Loucy (cell line): Measurements from ENCODE around the gene RIPK4.

ENCODE experiments used
- H2AFZ ChIP-seq: fragments of 200-600 bp; sonication (generic); 2 replicates; pipeline ENCODE4 v1.6.0; 2016; ENCODE audit warnings: antibody characterized with exemption, mild to moderate bottlenecking, low read length, moderate library complexity
- H3F3A ChIP-seq: fragments of 200-600 bp; 2 replicates; pipeline ENCODE4 v1.6.0; 2016; ENCODE audit warnings: antibody characterized with exemption, low read depth, mild to moderate bottlenecking
- H3K27me3 ChIP-seq: fragments of 200-600 bp; sonication (generic); 2 replicates; pipeline ENCODE4 v1.6.1; 2014; ENCODE audit warnings: low read length, mild to moderate bottlenecking; ENCODE audit not compliant: insufficient read depth, poor library complexity, severe bottlenecking
- H3K36me3 ChIP-seq: fragments of 200-600 bp; sonication (generic); 2 replicates; pipeline ENCODE4 v1.6.1; 2016; ENCODE audit warnings: low read length; ENCODE audit not compliant: insufficient read depth
- H3K4me1 ChIP-seq: fragments of 200-600 bp; sonication (generic); 2 replicates; pipeline ENCODE4 v1.5.1; 2014; ENCODE audit warnings: low read length, mild to moderate bottlenecking; ENCODE audit not compliant: insufficient read depth, poor library complexity, severe bottlenecking
- H3K4me2 ChIP-seq: fragments of 200-600 bp; sonication (generic); 2 replicates; pipeline ENCODE4 v1.6.0; 2014; ENCODE audit warnings: antibody characterized with exemption, low read length, low read depth, mild to moderate bottlenecking; ENCODE audit not compliant: poor library complexity, severe bottlenecking
- H3K4me3 ChIP-seq: fragments of 200-600 bp; sonication (generic); 2 replicates; pipeline ENCODE4 v1.5.1; 2014; ENCODE audit warnings: low read length, mild to moderate bottlenecking, mixed read lengths; ENCODE audit not compliant: poor library complexity, severe bottlenecking
- H3K79me2 ChIP-seq: fragments of 200-600 bp; sonication (generic); 2 replicates; pipeline ENCODE4 v1.6.1; 2014; ENCODE audit warnings: low read length; ENCODE audit not compliant: insufficient read depth
- H3K9ac ChIP-seq: fragments of 200-600 bp; sonication (generic); 2 replicates; pipeline ENCODE4 v1.6.0; 2014; ENCODE audit warnings: mild to moderate bottlenecking, low read depth, low read length, moderate library complexity; ENCODE audit not compliant: poor library complexity, severe bottlenecking
- H3K9me2 ChIP-seq: fragments of 200-600 bp; sonication (generic); replicated peaks from 2 replicates; pipeline ENCODE4 v1.6.1; 2016; ENCODE audit warnings: low read depth, low read length, mixed read lengths
- H3K9me3 ChIP-seq: fragments of 200-600 bp; sonication (generic); 2 replicates; pipeline ENCODE4 v1.6.1; 2014; ENCODE audit warnings: mild to moderate bottlenecking, antibody characterized with exemption, low read length, low read depth; ENCODE audit not compliant: insufficient read depth
- H4K20me1 ChIP-seq: fragments of 200-600 bp; sonication (generic); 2 replicates; pipeline ENCODE4 v1.6.0; 2014; ENCODE audit warnings: antibody characterized with exemption, low read length, mild to moderate bottlenecking; ENCODE audit not compliant: insufficient read depth, poor library complexity, severe bottlenecking
- EZH2phosphoT487 ChIP-seq: fragments of 200-600 bp; IDR thresholded peaks from 2 replicates; pipeline ENCODE4 v1.6.1; 2018; ENCODE audit warnings: antibody characterized with exemption, mild to moderate bottlenecking, moderate library complexity, borderline replicate concordance
- TF ChIP-seq, protein P1 (sequence below): fragments of 200-600 bp; sonication (generic); conservative IDR thresholded peaks from 2 replicates; pipeline ENCODE4 v1.5.1; 2014; ENCODE audit warnings: mild to moderate bottlenecking, antibody characterized with exemption, low read length

The RIPK4 gene

DNA sequence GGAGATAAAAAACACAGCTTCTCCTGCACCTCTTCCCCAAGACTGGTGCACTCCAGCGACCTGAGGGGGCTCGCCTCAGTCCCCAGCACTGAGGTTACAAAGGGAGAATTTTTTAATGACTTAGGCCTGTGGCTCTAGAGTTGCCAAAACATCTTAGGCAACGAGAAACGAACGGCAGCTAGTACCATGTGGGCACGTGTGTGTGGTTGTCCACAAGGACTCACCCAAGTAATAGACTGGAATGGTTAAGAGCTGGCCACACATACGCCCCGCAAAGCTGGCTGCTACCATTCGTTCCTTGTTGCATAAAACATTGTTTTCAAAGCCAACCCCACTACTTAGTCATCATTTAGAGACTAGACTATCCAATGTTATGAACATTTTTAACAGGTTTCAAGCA, 26.9 kb downstream of the RIPK4 start:
- Histone ChIP-seq H3K36me3 (no peaks in the 10 kb centered on the region), H4K20me1 (no peaks in the 10 kb centered on the region), H3K27me3 (no peaks in the 10 kb centered on the region), H3K9me3 (no peaks in the 10 kb centered on the region), H3K4me1 (no peaks in the 10 kb centered on the region), H3K4me2 (no peak overlapping the region), H3K4me3 (no peak overlapping the region), H3K79me2 (no peaks in the 10 kb centered on the region), H3K9me2 (no peaks in the 10 kb centered on the region), H3F3A (no peaks in the 10 kb centered on the region), H3K9ac (no peak overlapping the region), H2AFZ (no peak overlapping the region)
- TF ChIP-seq EZH2phosphoT487: no peak
- TF ChIP-seq, protein P1, sequence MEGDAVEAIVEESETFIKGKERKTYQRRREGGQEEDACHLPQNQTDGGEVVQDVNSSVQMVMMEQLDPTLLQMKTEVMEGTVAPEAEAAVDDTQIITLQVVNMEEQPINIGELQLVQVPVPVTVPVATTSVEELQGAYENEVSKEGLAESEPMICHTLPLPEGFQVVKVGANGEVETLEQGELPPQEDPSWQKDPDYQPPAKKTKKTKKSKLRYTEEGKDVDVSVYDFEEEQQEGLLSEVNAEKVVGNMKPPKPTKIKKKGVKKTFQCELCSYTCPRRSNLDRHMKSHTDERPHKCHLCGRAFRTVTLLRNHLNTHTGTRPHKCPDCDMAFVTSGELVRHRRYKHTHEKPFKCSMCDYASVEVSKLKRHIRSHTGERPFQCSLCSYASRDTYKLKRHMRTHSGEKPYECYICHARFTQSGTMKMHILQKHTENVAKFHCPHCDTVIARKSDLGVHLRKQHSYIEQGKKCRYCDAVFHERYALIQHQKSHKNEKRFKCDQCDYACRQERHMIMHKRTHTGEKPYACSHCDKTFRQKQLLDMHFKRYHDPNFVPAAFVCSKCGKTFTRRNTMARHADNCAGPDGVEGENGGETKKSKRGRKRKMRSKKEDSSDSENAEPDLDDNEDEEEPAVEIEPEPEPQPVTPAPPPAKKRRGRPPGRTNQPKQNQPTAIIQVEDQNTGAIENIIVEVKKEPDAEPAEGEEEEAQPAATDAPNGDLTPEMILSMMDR: no peak

- Histone ChIP-seq H3K9me3 (no peaks in the 10 kb centered on the region), H3K79me2 (no peaks in the 10 kb centered on the region), H4K20me1 (no peaks in the 10 kb centered on the region), H2AFZ (no peak overlapping the region), H3K9me2 (no peaks in the 10 kb centered on the region), H3K4me2 (no peak overlapping the region), H3K27me3 (no peaks in the 10 kb centered on the region), H3K4me3 (no peak overlapping the region), H3K9ac (no peak overlapping the region), H3F3A (no peaks in the 10 kb centered on the region), H3K4me1 (peaks cover 8% of the 10 kb centered on the region), H3K36me3 (no peaks in the 10 kb centered on the region)
- TF ChIP-seq EZH2phosphoT487: no peak
- TF ChIP-seq, protein P1: no peak
These were observed 27.8 kb downstream of the RIPK4 start for GRCh38 chr21:41739011-41739410.

DNA sequence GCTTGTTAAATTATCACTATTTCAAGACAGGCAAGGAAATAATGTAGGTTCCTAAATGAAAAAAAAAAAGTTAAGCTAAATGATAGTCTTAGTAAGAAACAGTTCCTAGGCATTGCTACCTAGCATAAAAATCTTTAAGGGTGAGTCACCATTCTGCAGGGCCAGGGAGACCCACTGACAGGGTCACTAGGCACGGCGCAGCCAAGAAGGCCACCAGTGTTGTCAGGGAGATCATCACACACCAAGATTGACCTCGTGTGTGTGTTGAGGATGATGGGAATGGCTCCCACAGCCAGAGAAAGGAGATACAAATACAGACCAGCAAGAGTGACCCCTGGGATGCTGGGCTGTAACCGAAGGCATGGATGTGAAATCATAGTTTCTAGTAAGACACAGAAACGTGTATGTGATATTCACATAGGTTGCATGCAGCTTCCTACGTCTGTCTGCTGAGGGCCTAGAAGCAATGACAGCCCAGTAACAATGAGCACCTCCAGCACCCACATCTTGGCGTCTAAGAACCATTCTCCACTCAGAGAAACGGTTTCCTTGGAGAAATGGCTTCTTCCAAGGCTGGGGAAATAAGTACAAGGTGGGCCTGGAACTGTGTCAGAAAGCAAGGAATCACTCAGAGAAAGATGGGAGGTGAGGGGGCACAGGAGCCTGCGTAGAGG, 29.1 kb downstream of the RIPK4 start:
- Histone ChIP-seq H3F3A (no peaks in the 10 kb centered on the region), H3K4me2 (no peak overlapping the region), H3K4me1 (peaks cover 9% of the 10 kb centered on the region), H3K9me3 (no peaks in the 10 kb centered on the region), H2AFZ (no peak overlapping the region), H3K4me3 (no peak overlapping the region), H4K20me1 (no peaks in the 10 kb centered on the region), H3K79me2 (no peaks in the 10 kb centered on the region), H3K9me2 (no peaks in the 10 kb centered on the region), H3K36me3 (no peaks in the 10 kb centered on the region), H3K27me3 (no peaks in the 10 kb centered on the region), H3K9ac (no peak overlapping the region)
- no peak for TF ChIP-seq EZH2phosphoT487
- TF ChIP-seq, protein P1: no peak
